Stimulated activated CD8-positive, alpha-beta memory T cell treated with anti-CD3 and anti-CD28 coated beads, Interleukin-4, amount 100 ng/mL, for 24 hours (primary cell): ENCODE measurements around the gene GNAS-AS1.
A peak's percentile ranks its signal among the peaks of the same experiment; 100 is the strongest.

Experiments
- DNase-seq: peaks from one replicate; pipeline ENCODE4 v3.0.0-alpha.2; 2020; ENCODE audit warnings: low read depth

GNAS-AS1 gene

DNA sequence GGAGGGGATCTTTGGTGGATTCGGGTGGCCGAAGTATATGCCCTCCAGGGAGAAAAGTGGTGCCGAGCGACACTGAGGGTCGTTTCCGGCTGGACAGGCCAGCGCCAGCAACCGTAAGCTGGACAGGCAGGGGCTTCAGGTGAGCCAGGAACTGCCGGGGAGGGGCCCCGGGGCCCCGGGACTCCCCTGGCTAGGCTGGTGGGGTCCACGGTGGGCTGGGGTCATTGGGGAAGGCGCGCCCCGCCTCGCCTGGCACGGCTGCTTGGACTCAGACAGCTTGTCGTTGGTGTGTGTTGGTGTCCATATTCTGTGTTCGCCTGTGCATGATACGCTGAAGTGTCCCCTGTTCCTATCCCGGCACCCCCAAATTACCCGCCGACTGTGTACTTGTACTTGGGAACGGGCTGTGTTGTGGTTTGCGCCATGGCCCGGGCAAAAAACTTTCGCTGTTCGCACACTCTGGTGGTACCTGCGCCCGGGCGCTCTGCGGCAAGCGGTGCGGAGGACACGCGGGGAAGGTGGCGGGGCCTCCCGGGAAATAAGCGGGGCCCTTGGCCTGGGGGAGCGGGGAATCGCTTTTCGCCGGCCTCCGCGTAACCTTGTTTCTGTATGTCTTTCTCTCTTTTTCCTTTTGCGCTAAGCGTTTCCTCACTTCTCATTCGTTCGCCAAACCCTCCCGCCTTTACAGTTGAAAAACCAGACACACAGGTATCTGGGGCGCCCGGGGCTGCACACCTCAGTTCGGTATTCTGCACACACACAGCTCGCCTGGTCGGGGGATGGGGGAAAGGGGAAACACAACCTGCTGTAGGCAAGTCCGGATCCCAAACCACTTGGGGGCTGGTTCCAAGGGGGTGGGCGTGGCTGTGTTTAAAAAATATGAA, 5.0 kb upstream of the GNAS-AS1 start:
- DNase-seq, result no peak

DNA sequence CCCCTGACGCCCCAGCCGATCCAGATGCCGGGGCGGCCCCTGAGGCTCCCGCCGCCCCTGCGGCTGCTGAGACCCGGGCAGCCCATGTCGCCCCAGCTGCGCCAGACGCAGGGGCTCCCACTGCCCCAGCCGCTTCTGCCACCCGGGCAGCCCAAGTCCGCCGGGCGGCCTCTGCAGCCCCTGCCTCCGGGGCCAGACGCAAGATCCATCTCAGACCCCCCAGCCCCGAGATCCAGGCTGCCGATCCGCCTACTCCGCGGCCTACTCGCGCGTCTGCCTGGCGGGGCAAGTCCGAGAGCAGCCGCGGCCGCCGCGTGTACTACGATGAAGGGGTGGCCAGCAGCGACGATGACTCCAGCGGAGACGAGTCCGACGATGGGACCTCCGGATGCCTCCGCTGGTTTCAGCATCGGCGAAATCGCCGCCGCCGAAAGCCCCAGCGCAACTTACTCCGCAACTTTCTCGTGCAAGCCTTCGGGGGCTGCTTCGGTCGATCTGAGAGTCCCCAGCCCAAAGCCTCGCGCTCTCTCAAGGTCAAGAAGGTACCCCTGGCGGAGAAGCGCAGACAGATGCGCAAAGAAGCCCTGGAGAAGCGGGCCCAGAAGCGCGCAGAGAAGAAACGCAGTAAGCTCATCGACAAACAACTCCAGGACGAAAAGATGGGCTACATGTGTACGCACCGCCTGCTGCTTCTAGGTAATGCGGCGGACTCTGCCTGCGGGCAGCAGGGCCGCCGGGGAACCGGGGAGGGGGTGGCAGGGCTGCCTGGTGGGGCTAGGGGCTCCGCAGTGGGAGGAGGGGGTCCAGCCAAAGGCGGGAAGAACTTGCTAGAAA, 4.2 kb upstream of the GNAS-AS1 start:
- DNase-seq, result no peak

GRCh38 chr20:58853976-58854637, 3.4 kb upstream of the GNAS-AS1 start:
- no peak for DNase-seq

DNA sequence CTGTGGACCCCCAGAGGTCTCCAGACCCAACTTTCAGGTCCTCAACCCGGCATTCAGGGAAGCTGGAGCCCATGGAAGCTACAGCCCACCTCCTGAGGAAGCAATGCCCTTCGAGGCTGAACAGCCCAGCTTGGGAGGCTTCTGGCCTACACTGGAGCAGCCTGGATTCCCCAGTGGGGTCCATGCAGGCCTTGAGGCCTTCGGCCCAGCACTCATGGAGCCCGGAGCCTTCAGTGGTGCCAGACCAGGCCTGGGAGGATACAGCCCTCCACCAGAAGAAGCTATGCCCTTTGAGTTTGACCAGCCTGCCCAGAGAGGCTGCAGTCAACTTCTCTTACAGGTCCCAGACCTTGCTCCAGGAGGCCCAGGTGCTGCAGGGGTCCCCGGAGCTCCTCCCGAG, 2.8 kb upstream of the GNAS-AS1 start:
- DNase-seq, result no peak

GRCh38 chr20:58852543-58853271, 2.0 kb upstream of the GNAS-AS1 start, which contains the start of gene GNAS:
Gene GNAS, plus strand, starts transcription at chr20:58852716.
- peak; percentile 26 for DNase-seq

- DNase-seq, result no peak
Measured at GRCh38 chr20:58851969-58852458, 1.3 kb upstream of the GNAS-AS1 start.

GRCh38 chr20:58851221-58851968, 693 bp upstream of the GNAS-AS1 start:
- DNase-seq, result no peak

GRCh38 chr20:58847463-58847862, 3.2 kb downstream of the GNAS-AS1 start:
- DNase-seq, result no peak

- no peak for DNase-seq
Measured at GRCh38 chr20:58845706-58846105, 5.0 kb downstream of the GNAS-AS1 start.

GRCh38 chr20:58843128-58843556, 7.6 kb downstream of the GNAS-AS1 start:
- no peak for DNase-seq

- DNase-seq, result no peak
Measured at GRCh38 chr20:58842276-58842675, 8.4 kb downstream of the GNAS-AS1 start.

GRCh38 chr20:58841539-58842264, 9.0 kb downstream of the GNAS-AS1 start:
- no peak for DNase-seq

- DNase-seq, result no peak
Measured at GRCh38 chr20:58840816-58841538, 9.7 kb downstream of the GNAS-AS1 start.

DNA sequence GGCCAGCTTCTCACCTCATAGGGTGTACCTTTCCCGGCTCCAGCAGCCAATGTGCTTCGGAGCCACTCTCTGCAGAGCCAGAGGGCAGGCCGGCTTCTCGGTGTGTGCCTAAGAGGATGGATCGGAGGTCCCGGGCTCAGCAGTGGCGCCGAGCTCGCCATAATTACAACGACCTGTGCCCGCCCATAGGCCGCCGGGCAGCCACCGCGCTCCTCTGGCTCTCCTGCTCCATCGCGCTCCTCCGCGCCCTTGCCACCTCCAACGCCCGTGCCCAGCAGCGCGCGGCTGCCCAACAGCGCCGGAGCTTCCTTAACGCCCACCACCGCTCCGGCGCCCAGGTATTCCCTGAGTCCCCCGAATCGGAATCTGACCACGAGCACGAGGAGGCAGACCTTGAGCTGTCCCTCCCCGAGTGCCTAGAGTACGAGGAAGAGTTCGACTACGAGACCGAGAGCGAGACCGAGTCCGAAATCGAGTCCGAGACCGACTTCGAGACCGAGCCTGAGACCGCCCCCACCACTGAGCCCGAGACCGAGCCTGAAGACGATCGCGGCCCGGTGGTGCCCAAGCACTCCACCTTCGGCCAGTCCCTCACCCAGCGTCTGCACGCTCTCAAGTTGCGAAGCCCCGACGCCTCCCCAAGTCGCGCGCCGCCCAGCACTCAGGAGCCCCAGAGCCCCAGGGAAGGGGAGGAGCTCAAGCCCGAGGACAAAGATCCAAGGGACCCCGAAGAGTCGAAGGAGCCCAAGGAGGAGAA, 10.5 kb downstream of the GNAS-AS1 start:
- no peak for DNase-seq

GRCh38 chr20:58839474-58839874, 11.2 kb downstream of the GNAS-AS1 start:
- DNase-seq, result no peak

- DNase-seq, result no peak
Measured at GRCh38 chr20:58838174-58838573, 12.5 kb downstream of the GNAS-AS1 start.

DNA sequence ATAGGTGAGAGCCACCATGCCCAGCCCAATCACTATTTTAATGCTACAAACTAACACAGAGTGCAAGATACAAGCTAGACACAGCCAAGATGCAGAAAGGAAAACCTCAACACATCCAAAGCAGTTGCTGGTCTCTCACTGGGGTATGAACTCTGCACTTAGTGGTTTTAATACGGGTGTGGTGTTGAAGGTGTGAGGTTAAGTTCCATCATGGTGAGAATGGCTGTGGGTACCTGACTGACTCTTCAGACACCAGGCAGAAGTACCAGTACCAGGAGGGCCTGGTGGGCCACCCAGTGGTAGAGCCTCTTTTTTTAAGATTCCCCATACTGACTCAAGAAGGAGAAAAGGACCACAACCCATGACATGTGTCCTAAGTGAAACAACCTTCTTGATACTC, 13.0 kb downstream of the GNAS-AS1 start:
- no peak for DNase-seq

GRCh38 chr20:58836616-58837204, 14.0 kb downstream of the GNAS-AS1 start:
- DNase-seq, result no peak
